ENCODE data around the gene STAT5B.
"Not testable (repeated sequence)": the region's sequence is repeated elsewhere in the genome, so short reads cannot be mapped to it uniquely, and the experiment has no call there.

The STAT5B gene

DNA sequence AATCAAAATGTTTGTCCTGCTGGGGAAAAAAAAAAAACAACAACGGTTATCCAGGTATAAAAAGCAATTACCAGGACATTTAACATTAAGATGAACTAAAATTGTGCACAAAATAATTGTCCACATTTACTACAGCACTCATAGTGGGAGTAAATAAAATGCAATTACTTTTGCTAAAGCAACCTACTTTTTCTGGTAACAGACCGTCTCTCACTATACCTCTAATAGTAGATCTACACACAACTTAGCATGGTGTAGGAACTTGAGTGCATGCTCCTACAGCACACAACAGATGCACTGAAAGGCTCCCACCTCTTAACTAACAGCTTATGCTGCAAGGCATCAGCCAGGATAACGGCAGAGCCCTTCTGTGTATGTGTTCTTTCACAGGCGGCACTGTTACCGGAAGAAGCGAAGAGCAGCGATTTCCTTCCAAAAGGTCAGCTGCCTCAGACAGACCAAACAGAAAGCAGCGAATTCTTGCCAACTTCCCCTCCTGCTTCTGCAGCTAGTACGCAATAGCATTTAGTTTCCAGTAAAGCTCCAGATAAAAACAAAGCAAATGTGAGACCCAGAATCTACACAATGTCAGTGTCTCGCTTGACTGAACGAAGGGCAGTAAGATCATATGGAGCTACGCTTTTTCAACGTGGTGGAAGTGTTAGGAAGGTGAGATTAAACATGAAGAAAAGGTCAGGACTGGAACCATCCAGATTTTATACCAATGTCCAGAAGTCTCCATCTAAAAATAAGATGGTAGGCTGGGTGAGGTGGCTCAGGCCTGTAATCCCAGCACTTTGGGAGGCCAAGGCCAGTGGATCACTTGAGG is 27.6 kb downstream of the STAT5B start:
- TF ChIP-seq, protein P1, sequence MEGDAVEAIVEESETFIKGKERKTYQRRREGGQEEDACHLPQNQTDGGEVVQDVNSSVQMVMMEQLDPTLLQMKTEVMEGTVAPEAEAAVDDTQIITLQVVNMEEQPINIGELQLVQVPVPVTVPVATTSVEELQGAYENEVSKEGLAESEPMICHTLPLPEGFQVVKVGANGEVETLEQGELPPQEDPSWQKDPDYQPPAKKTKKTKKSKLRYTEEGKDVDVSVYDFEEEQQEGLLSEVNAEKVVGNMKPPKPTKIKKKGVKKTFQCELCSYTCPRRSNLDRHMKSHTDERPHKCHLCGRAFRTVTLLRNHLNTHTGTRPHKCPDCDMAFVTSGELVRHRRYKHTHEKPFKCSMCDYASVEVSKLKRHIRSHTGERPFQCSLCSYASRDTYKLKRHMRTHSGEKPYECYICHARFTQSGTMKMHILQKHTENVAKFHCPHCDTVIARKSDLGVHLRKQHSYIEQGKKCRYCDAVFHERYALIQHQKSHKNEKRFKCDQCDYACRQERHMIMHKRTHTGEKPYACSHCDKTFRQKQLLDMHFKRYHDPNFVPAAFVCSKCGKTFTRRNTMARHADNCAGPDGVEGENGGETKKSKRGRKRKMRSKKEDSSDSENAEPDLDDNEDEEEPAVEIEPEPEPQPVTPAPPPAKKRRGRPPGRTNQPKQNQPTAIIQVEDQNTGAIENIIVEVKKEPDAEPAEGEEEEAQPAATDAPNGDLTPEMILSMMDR (IDR thresholded peaks at IDR 0.05), result peak; percentile 42
- Histone ChIP-seq H3K36me3 (no peaks in the 10 kb centered on the region), H3K4me1 (ENCODE audit: control insufficient read depth in 1 of 2, insufficient read depth in 1 of 2, low read depth in 1 of 2, low read length in 1 of 2) (peaks cover 80 to 85% of the 10 kb centered on the region in 2 experiments), H3K27ac (peak overlapping the region; percentile 97), H3K27me3 (no peaks in the 10 kb centered on the region), H3K9me3 (no peaks in the 10 kb centered on the region), H3K4me3 (ENCODE audit: low read depth in 1 of 2, low read length in 1 of 2) (peak overlapping the region; percentile 52 to 62)

DNA sequence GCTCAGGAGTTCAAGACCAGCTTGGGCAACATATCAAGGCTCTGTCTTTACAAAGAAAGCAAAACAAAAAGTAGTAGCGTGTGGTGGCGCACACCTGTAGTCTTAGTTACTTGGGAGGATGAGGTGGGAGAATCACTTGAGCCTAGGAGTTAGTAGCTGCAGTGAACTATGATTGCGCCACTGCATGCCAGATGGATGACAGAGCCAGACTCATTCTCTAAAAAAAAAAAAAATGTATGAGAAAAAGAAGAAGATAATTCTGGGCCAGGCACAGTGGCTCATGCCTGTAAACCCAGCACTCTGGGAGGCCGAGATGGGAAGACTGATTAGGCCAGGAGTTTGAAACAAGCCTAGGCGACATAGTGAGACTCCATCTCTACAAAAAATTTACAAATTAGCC is 28.5 kb downstream of the STAT5B start:
- TF ChIP-seq, protein P1 (IDR thresholded peaks at IDR 0.05), result no peak
- no peaks in the 10 kb centered on the region for H3K36me3 ChIP-seq
- H3K27ac ChIP-seq, result peak overlapping the region; percentile 97
- no peaks in the 10 kb centered on the region for H3K27me3 ChIP-seq
- peak overlapping the region; percentile 52 to 62 for H3K4me3 ChIP-seq (ENCODE audit: low read depth in 1 of 2, low read length in 1 of 2)
- H3K9me3 ChIP-seq, result no peaks in the 10 kb centered on the region
- H3K4me1 ChIP-seq (ENCODE audit: control insufficient read depth in 1 of 2, insufficient read depth in 1 of 2, low read depth in 1 of 2, low read length in 1 of 2), result peaks cover 78 to 82% of the 10 kb centered on the region in 2 experiments

DNA sequence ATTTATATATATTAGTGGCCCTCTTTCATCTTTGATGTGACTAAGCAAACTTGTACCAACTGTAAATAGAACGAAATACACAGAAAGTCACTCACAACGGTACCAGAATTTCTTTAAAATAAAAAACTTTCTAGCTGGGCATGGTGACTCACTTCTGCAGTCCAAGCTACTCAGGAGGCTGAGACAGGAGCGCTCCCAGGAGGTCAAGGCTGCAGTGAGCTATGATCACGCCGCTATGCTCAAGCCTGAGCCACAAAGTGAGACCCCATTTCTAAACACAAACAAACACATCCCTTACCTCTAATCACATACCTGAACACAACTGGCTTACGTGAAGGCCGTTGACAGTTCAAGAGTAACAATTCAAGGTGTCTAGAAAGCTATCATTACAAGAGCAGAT is 29.7 kb downstream of the STAT5B start:
- no peaks in the 10 kb centered on the region for H3K27me3 ChIP-seq
- H3K4me1 ChIP-seq (ENCODE audit: control insufficient read depth in 1 of 2, insufficient read depth in 1 of 2, low read depth in 1 of 2, low read length in 1 of 2), result peaks cover 66 to 70% of the 10 kb centered on the region in 2 experiments
- no peaks in the 10 kb centered on the region for H3K36me3 ChIP-seq
- H3K9me3 ChIP-seq, result no peaks in the 10 kb centered on the region
- peak overlapping the region; percentile 97 for H3K27ac ChIP-seq
- H3K4me3 ChIP-seq (ENCODE audit: low read depth in 1 of 2, low read length in 1 of 2), result peak overlapping the region; percentile 18 to 62
- TF ChIP-seq, protein P1 (IDR thresholded peaks at IDR 0.05), result no peak

DNA sequence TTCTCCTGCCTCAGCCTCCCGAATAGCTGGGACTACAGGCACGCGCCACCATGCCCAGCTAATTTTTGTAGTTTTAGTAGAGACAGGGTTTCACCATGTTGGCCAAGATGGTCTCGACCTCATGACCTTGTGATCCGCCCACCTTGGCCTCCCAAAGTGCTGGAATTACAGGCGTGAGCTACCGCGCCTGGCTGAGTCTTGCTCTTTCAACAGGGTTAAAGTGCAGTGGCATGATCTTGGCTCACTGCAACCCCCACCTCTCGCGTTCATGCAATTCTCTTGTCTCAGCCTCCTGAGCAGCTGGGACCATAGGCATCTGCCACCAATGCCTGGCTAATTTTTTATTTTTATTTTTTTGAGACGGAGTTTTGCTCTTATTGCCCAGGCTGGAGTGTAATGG is 31.0 kb downstream of the STAT5B start:
- H3K36me3 ChIP-seq; H3K9me3 ChIP-seq; H3K27ac ChIP-seq; H3K27me3 ChIP-seq; H3K4me3 ChIP-seq (ENCODE audit: low read depth in 1 of 2, low read length in 1 of 2): not testable (repeated sequence)
- peaks cover 52 to 57% of the 10 kb centered on the region in 2 experiments for H3K4me1 ChIP-seq (ENCODE audit: control insufficient read depth in 1 of 2, insufficient read depth in 1 of 2, low read depth in 1 of 2, low read length in 1 of 2)

DNA sequence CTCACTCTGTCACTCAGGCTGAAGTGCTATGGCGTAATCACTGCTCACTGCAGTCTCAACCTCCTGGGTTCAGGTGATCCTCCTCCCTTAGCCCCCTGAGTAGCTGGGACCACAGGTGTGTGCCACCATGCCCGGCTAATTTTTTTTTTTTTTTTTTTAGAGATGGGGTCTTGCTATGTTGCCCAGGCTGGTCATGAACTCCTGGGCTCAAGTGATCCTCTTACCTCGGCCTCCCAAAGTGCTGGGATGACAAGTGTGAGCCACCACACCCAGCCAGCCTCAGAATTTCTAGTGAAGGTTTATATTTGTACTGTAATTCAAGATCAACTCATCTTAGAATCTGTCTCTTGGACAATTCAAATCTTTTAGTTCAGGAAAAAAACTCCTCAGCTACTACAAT is 32.1 kb downstream of the STAT5B start:
- Histone ChIP-seq H3K4me1 (ENCODE audit: control insufficient read depth in 1 of 2, insufficient read depth in 1 of 2, low read depth in 1 of 2, low read length in 1 of 2) (peaks cover 42 to 46% of the 10 kb centered on the region in 2 experiments), H3K27ac (peak overlapping the region; percentile 48)
- not testable (repeated sequence) for H3K27me3 ChIP-seq; H3K36me3 ChIP-seq; H3K4me3 ChIP-seq (ENCODE audit: low read depth in 1 of 2, low read length in 1 of 2); H3K9me3 ChIP-seq

DNA sequence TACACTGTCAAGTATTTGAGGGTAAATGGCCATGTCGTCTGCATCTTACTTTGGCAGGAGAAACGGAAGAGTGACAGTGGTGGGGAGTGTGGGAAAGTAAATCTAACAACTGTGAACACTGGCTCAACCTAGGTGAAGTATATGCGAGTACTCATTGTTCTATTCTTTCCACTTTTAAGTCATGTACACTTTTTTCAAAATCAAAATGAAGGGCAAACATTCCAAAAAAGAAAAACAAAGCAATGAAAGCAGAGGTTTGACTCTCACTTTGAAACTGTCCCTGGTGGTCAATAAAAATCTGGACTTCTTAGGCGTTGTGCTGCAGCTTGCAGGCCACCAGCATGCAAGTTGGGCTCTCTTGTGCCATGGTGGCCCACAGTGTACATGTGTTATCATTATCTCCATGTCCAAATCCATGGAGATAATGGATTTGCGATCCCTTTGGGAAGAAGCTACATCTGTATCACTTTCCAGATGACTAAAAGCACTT is 32.7 kb downstream of the STAT5B start:
- H3K36me3 ChIP-seq, result no peaks in the 10 kb centered on the region
- H3K27me3 ChIP-seq, result no peaks in the 10 kb centered on the region
- peaks cover 37 to 41% of the 10 kb centered on the region in 2 experiments for H3K4me1 ChIP-seq (ENCODE audit: control insufficient read depth in 1 of 2, insufficient read depth in 1 of 2, low read depth in 1 of 2, low read length in 1 of 2)
- H3K27ac ChIP-seq, result peak overlapping the region; percentile 59
- H3K4me3 ChIP-seq (ENCODE audit: low read depth in 1 of 2, low read length in 1 of 2), result no peak overlapping the region
- H3K9me3 ChIP-seq, result no peaks in the 10 kb centered on the region
- TF ChIP-seq, protein P1 (IDR thresholded peaks at IDR 0.05), result no peak
